Ascending aorta (tissue), 2 donors: ENCODE measurements around the gene PTX3. TPM values are rescaled to one million over a fixed set of nuclear protein-coding genes. Genes with fewer than 3 reads are reported as not detected.

Experiments used
- DNase-seq, 2 donors: peaks; one replicate each; pipeline ENCODE4 v3.0.0-alpha.2; 2019; ENCODE audit warnings: low spot score in 2 of 2
- H3K27ac ChIP-seq, 2 donors: fragments of 200-600 bp; sonication (generic); one replicate each; pipeline ENCODE4 v1.5.1; 2016 to 2017; ENCODE audit warnings: mild to moderate bottlenecking in 1 of 2
- H3K27me3 ChIP-seq: fragments of 200-600 bp; sonication (generic); one replicate; pipeline ENCODE4 v1.5.1; 2017
- H3K36me3 ChIP-seq, 2 donors: fragments of 200-600 bp; sonication (generic); one replicate each; pipeline ENCODE4 v1.5.1; 2016
- H3K4me1 ChIP-seq, 2 donors: fragments of 200-600 bp; sonication (generic); one replicate each; pipeline ENCODE4 v1.5.1; 2016 to 2017; ENCODE audit warnings: mild to moderate bottlenecking in 1 of 2
- H3K4me3 ChIP-seq, 2 donors: fragments of 200-600 bp; sonication (generic); one replicate each; pipeline ENCODE4 v1.5.1; 2016 to 2017; ENCODE audit warnings: mild to moderate bottlenecking in 1 of 2
- H3K9me3 ChIP-seq, 2 donors: fragments of 200-600 bp; sonication (generic); one replicate each; pipeline ENCODE4 v1.5.1; 2016
- CTCF ChIP-seq, 3 experiments: fragments of 200-600 bp in 2 of 3; fragments of 450-650 bp in 1 of 3; sonication (generic) in 2 of 3; IDR thresholded peaks; one replicate each; pipeline ENCODE4 v1.5.1; 2016 to 2019; ENCODE audit warnings: antibody characterized with exemption in 3 of 3, mild to moderate bottlenecking in 1 of 3, moderate library complexity in 1 of 3
- intact Hi-C: fragments of 100-400 bp; cut with DNase I; formaldehyde crosslinking; loops from one replicate; pipeline ENCODE4 v1.15.1; 2023
- total RNA-seq: library from RNA; depleted of rRNA; stranded (reverse); fragments of >200 nt; gene quantifications from one replicate; pipeline ENCODE4 v1.1.0, GENCODE V29; 2016

PTX3 gene
- total RNA-seq, 1 donor from 2014 or later: 9.2 TPM

GRCh38 chr3:157414861-157415260, 21.8 kb upstream of the PTX3 start:
- no peaks in the 10 kb centered on the region for H3K36me3 ChIP-seq
- H3K27me3 ChIP-seq: no peaks in the 10 kb centered on the region
- no peak for TF ChIP-seq CTCF (IDR thresholded peaks at IDR 0.05)

GRCh38 chr3:157416347-157417087, 20.1 kb upstream of the PTX3 start:
- intact Hi-C loops: no loop called here
- no peak for DNase-seq
- H3K36me3 ChIP-seq: no peaks in the 10 kb centered on the region
- H3K9me3 ChIP-seq: no peaks in the 10 kb centered on the region
- no peak overlapping the region for H3K27ac ChIP-seq
- H3K4me3 ChIP-seq: no peak overlapping the region
- H3K4me1 ChIP-seq: no peaks in the 10 kb centered on the region
- H3K27me3 ChIP-seq: no peaks in the 10 kb centered on the region
- no peak for TF ChIP-seq CTCF (IDR thresholded peaks at IDR 0.05)

More at GRCh38 chr3:157414861-157415260, 21.8 kb upstream of the PTX3 start:
- no peaks in the 10 kb centered on the region for H3K4me1 ChIP-seq
- intact Hi-C loops: no loop called here
- H3K27ac ChIP-seq: no peak overlapping the region
- no peaks in the 10 kb centered on the region for H3K9me3 ChIP-seq
- H3K4me3 ChIP-seq: no peak overlapping the region
- no peak for DNase-seq

- TF ChIP-seq CTCF (IDR thresholded peaks at IDR 0.05): no peak
- Histone ChIP-seq H3K36me3 (no peaks in the 10 kb centered on the region), H3K9me3 (no peaks in the 10 kb centered on the region), H3K27ac (no peak overlapping the region), H3K27me3 (no peaks in the 10 kb centered on the region), H3K4me1 (no peaks in the 10 kb centered on the region), H3K4me3 (no peak overlapping the region)
- intact Hi-C loops: no loop called here
- DNase-seq: no peak
Measured at GRCh38 chr3:157417247-157417646, 19.4 kb upstream of the PTX3 start.

GRCh38 chr3:157418104-157418503, 18.5 kb upstream of the PTX3 start:
- no peak overlapping the region for H3K27ac ChIP-seq
- TF ChIP-seq CTCF (IDR thresholded peaks at IDR 0.05): no peak
- H3K27me3 ChIP-seq: no peaks in the 10 kb centered on the region
- no peaks in the 10 kb centered on the region for H3K9me3 ChIP-seq
- intact Hi-C loops: no loop called here
- no peak for DNase-seq
- no peak overlapping the region for H3K4me3 ChIP-seq
- no peaks in the 10 kb centered on the region for H3K36me3 ChIP-seq
- no peaks in the 10 kb centered on the region for H3K4me1 ChIP-seq

GRCh38 chr3:157420606-157421130, 16.0 kb upstream of the PTX3 start:
- intact Hi-C loops: no loop called here
- TF ChIP-seq CTCF (IDR thresholded peaks at IDR 0.05): no peak
- H3K27me3 ChIP-seq: no peaks in the 10 kb centered on the region
- DNase-seq: no peak
- H3K4me1 ChIP-seq: no peaks in the 10 kb centered on the region
- H3K9me3 ChIP-seq: no peaks in the 10 kb centered on the region
- H3K4me3 ChIP-seq: no peak overlapping the region
- no peaks in the 10 kb centered on the region for H3K36me3 ChIP-seq
- no peak overlapping the region for H3K27ac ChIP-seq
